SU-DHL-6 (cell line): ENCODE results near the gene SIRT5.

ENCODE experiments used
- CTCF ChIP-seq: fragments of 200-600 bp; sonication (generic); IDR thresholded peaks from one replicate; pipeline ENCODE4 v1.5.1; 2017; ENCODE audit warnings: antibody characterized with exemption, mild to moderate bottlenecking, low read length, moderate library complexity; ENCODE audit not compliant: insufficient read depth, poor library complexity, severe bottlenecking
- EZH2phosphoT487 ChIP-seq: fragments of 200-600 bp; sonication (generic), shearing (Covaris generic); conservative IDR thresholded peaks from 2 replicates; pipeline ENCODE4 v1.6.1; 2018; ENCODE audit warnings: mild to moderate bottlenecking, antibody characterized with exemption, low read length, moderate library complexity, mixed read lengths

GRCh38 chr6:13568970-13569369, 5.4 kb upstream of the SIRT5 start:
- TF ChIP-seq CTCF = no peak
- no peak for TF ChIP-seq EZH2phosphoT487
